Stomach (tissue), 9 donors: ENCODE results near the gene RNF220. TPM values are rescaled to one million over a fixed set of nuclear protein-coding genes. Genes with fewer than 3 reads are reported as not detected.

Source experiments
- DNase-seq, 2 donors: peaks; one replicate each; pipeline versions ENCODE4 v3.0.0 to v3.0.0-alpha.2; 2013 to 2019
- H3K27ac ChIP-seq, 5 donors: fragments of 200-600 bp in 4 of 5; sonication (generic) in 4 of 5; one replicate each; pipeline ENCODE4 v1.5.1; 2013 to 2019; ENCODE audit warnings: mild to moderate bottlenecking in 1 of 5, moderate library complexity in 1 of 5
- H3K27me3 ChIP-seq, 3 donors: fragments of 200-600 bp; sonication (generic); one replicate each; pipeline ENCODE4 v1.5.1; 2017 to 2019; ENCODE audit warnings: mixed run types in 1 of 3
- H3K36me3 ChIP-seq, 4 donors: fragments of 200-600 bp; sonication (generic); 1 replicate in 3 of 4; 2 replicates in 1 of 4; pipeline ENCODE4 v1.5.1; 2016 to 2019
- H3K4me1 ChIP-seq, 4 donors: fragments of 200-600 bp; sonication (generic); one replicate each; pipeline ENCODE4 v1.5.1; 2016 to 2019
- H3K4me3 ChIP-seq, 4 donors: fragments of 200-600 bp; sonication (generic) in 3 of 4; one replicate each; pipeline ENCODE4 v1.5.1; 2016 to 2019; ENCODE audit warnings: mild to moderate bottlenecking in 1 of 4
- H3K9me3 ChIP-seq, 4 donors: fragments of 200-600 bp; sonication (generic); one replicate each; pipeline ENCODE4 v1.5.1; 2016 to 2019
- CTCF ChIP-seq, 7 experiments: fragments of 450-650 bp in 4 of 7; fragments of 200-600 bp in 3 of 7; sonication (generic) in 3 of 7; IDR thresholded peaks; one replicate each; pipeline ENCODE4 v1.5.1; 2016 to 2019; ENCODE audit warnings: antibody characterized with exemption in 7 of 7, control low read depth in 2 of 7, mild to moderate bottlenecking in 1 of 7
- EP300 ChIP-seq: sonication (generic); formaldehyde crosslinking; IDR thresholded peaks from one replicate; pipeline ENCODE4 v1.6.1; 2017; ENCODE audit warnings: antibody characterized with exemption
- POLR2A ChIP-seq, 4 donors: fragments of 450-650 bp; IDR thresholded peaks; one replicate each; pipeline ENCODE4 v1.6.1; 2016; ENCODE audit warnings: antibody characterized with exemption in 4 of 4, control low read depth in 2 of 4, mild to moderate bottlenecking in 1 of 4, moderate library complexity in 1 of 4
- POLR2AphosphoS5 ChIP-seq, 3 donors: sonication (generic); formaldehyde crosslinking; IDR thresholded peaks; one replicate each; pipeline ENCODE4 v1.6.1; 2016; ENCODE audit warnings: antibody characterized with exemption in 3 of 3
- WGBS, 5 donors: extraction: QIAGEN DNeasy Blood & Tissue Kit in 3 of 5; methylation state at CpG; one replicate each; pipeline versions ENCODE4 v1.1.5 to v1.1.7; 2013 to 2018; 5-methylcytosine and 5-hydroxymethylcytosine counted together
- intact Hi-C: fragments of 100-400 bp; cut with DNase I; formaldehyde crosslinking; loops from one replicate; pipeline ENCODE4 v1.15.1; 2023; ENCODE audit warnings: low total_unique reads
- polyA plus RNA-seq, 3 donors: library from polyadenylated mRNA; stranded (reverse); fragments of 200-250 nt; gene quantifications; one replicate each; pipeline ENCODE4 v1.2.3, GENCODE V29; 2013
- total RNA-seq, 5 donors: library from RNA; depleted of rRNA; stranded (reverse); fragments of >200 nt; gene quantifications; one replicate each; pipeline versions ENCODE4 v1.1.0 to v1.2.3, GENCODE V29; 2014 to 2016
- donor health status: healthy with polysubstance abuse.
- donor health status: Bipolar disorder and iron deficiency.
- donor health status: healthy.

RNF220 gene
- total and polyA plus RNA-seq, 8 donors, result 21.0 to 207 (median 47.2) TPM

- H3K9me3 ChIP-seq, result no peaks in the 10 kb centered on the region
- H3K4me3 ChIP-seq, result peak overlapping the region; percentile 43 to 68 (median 54)
- no peak for DNase-seq
- no peaks in the 10 kb centered on the region for H3K27me3 ChIP-seq
- H3K36me3 ChIP-seq, result no peaks in the 10 kb centered on the region
- 83 to 90% (median 85%) methylated on average over 7 of the region's 7 CpGs for WGBS, 5 donors
- H3K27ac ChIP-seq, result peak overlapping the region; percentile 93 to 99 (median 98)
- intact Hi-C loops, result no loop called here
- peaks cover 24 to 62% (median 33%) of the 10 kb centered on the region in 4 donors for H3K4me1 ChIP-seq
- TF ChIP-seq POLR2A (IDR thresholded peaks at IDR 0.05) (no peak), POLR2AphosphoS5 (IDR thresholded peaks at IDR 0.05) (no peak), CTCF (IDR thresholded peaks at IDR 0.05) (no peak), EP300 (no peak)
Measured at GRCh38 chr1:44675186-44675585, 270.1 kb downstream of the RNF220 start.

- TF ChIP-seq POLR2AphosphoS5 (IDR thresholded peaks at IDR 0.05) (peak in 1 of 3 donors; percentile 58), CTCF (IDR thresholded peaks at IDR 0.05) (no peak), POLR2A (IDR thresholded peaks at IDR 0.05) (no peak), EP300 (no peak)
- Histone ChIP-seq H3K4me3 (no peak overlapping the region), H3K27ac (peak overlapping the region; percentile 59 to 99 (median 93)), H3K9me3 (no peaks in the 10 kb centered on the region), H3K4me1 (peaks cover 24 to 62% (median 32%) of the 10 kb centered on the region in 4 donors), H3K27me3 (no peaks in the 10 kb centered on the region), H3K36me3 (no peaks in the 10 kb centered on the region)
- WGBS, 5 donors, result 64 to 78% (median 72%) methylated on average over 5 of the region's 5 CpGs
- DNase-seq, result peak in 1 of 2 donors; percentile 61
- intact Hi-C loops, result no loop called here
Measured at GRCh38 chr1:44676484-44677200, 271.6 kb downstream of the RNF220 start.

- H3K36me3 ChIP-seq, result no peaks in the 10 kb centered on the region
- H3K27me3 ChIP-seq, result no peaks in the 10 kb centered on the region
- no peak overlapping the region for H3K4me3 ChIP-seq
- H3K27ac ChIP-seq, result peak overlapping the region; percentile 4 to 99 (median 93)
- intact Hi-C loops, result no loop called here
- TF ChIP-seq CTCF (IDR thresholded peaks at IDR 0.05), result peak in 5 of 7 experiments; percentile 23 to 71 (median 39)
- no peak for TF ChIP-seq POLR2A (IDR thresholded peaks at IDR 0.05)
- peak in 1 of 2 donors; percentile 50 for DNase-seq
- H3K4me1 ChIP-seq, result peaks cover 24 to 56% (median 28%) of the 10 kb centered on the region in 4 donors
- H3K9me3 ChIP-seq, result no peaks in the 10 kb centered on the region
- 48 to 60% (median 50%) methylated on average over 6 of the region's 6 CpGs for WGBS, 5 donors
Measured at GRCh38 chr1:44677201-44677766, 272.2 kb downstream of the RNF220 start.

GRCh38 chr1:44678120-44678519 lies 273.1 kb downstream of the RNF220 start:
- H3K27me3 ChIP-seq, result no peaks in the 10 kb centered on the region
- 86 to 94% (median 90%) methylated on average over 2 of the region's 2 CpGs for WGBS, 5 donors
- no peaks in the 10 kb centered on the region for H3K36me3 ChIP-seq
- intact Hi-C loops, result no loop called here
- H3K4me3 ChIP-seq, result no peak overlapping the region
- no peaks in the 10 kb centered on the region for H3K9me3 ChIP-seq
- H3K27ac ChIP-seq, result peak overlapping the region in 1 of 5 donors; percentile 99
- H3K4me1 ChIP-seq, result peaks cover 19 to 48% (median 20%) of the 10 kb centered on the region in 4 donors
- no peak for DNase-seq
- TF ChIP-seq EP300, result no peak
- no peak for TF ChIP-seq POLR2AphosphoS5 (IDR thresholded peaks at IDR 0.05)
- TF ChIP-seq POLR2A (IDR thresholded peaks at IDR 0.05), result no peak
- TF ChIP-seq CTCF (IDR thresholded peaks at IDR 0.05), result no peak
